Measurements from ENCODE around the gene FATE1.

DNA sequence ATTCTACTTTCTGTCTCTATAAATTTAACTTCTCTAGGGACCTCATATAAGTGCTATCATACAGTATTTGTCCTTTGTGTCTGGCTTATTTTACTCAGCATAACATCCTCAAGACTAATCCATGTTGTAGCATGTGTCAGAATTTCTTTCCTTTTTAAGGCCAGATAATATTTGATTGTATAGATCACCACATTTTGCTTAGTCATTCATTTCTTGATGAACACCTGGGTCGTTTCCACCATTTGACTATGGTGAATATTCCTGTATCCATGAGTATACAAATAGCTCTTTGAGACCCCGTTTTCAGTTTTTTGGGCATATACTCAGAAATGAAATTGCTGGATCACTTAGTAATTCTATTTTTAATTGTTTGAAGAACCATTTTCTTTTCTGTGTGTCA, 30.7 kb downstream of the FATE1 start:
- no peak for TF ChIP-seq CTCF (IDR thresholded peaks at IDR 0.05)
- TF ChIP-seq POLR2A (IDR thresholded peaks at IDR 0.05), result no peak

All from right lobe of liver (tissue), 4 donors.